Urothelium cell line (cell line): ENCODE results near the gene SIK3.

Experiments
- DNase-seq: peaks from one replicate; pipeline ENCODE4 v3.0.0; 2011; ENCODE audit warnings: low spot score, mixed read lengths
- FAIRE-seq: peaks from 2 replicates; lab custom pipeline; 2011; peaks lifted over from hg19 to GRCh38; lab: Jason Lieb, UNC

The SIK3 gene

GRCh38 chr11:116876656-116877055 lies 221.6 kb downstream of the SIK3 start:
- FAIRE-seq (no peak), DNase-seq (no peak)

GRCh38 chr11:116875194-116875593 lies 223.0 kb downstream of the SIK3 start:
- FAIRE-seq = no peak
- no peak for DNase-seq

- DNase-seq (no peak), FAIRE-seq (no peak)
Measured at GRCh38 chr11:116874251-116874650, 224.0 kb downstream of the SIK3 start.

DNA sequence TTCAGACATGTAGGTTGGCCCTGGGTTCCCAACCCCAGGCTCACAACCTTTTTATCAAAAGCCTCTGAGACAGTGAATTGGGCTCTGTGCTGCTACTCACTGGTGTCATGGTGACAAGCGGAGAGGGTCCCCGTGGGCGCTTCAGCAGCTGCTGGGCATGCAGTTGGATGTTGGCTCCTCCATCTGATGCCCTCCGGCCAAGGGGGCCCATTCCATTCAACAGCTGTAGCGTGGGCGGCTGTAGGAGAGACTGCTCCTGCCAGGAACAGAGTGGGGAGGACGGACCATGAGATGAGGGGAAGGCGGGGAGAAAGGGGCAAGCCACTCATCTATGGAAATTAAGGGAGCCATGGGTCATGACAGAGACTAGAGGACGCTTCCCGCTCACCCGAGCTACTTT lies 224.8 kb downstream of the SIK3 start:
- no peak for DNase-seq
- no peak for FAIRE-seq

GRCh38 chr11:116871248-116871647 lies 227.0 kb downstream of the SIK3 start:
- FAIRE-seq = no peak

GRCh38 chr11:116870054-116870453 lies 228.2 kb downstream of the SIK3 start:
- DNase-seq (no peak), FAIRE-seq (no peak)

More at GRCh38 chr11:116871248-116871647, 227.0 kb downstream of the SIK3 start:
- DNase-seq = peak; percentile 21

- FAIRE-seq (no peak), DNase-seq (no peak)
Measured at GRCh38 chr11:116869610-116870009, 228.6 kb downstream of the SIK3 start.

DNA sequence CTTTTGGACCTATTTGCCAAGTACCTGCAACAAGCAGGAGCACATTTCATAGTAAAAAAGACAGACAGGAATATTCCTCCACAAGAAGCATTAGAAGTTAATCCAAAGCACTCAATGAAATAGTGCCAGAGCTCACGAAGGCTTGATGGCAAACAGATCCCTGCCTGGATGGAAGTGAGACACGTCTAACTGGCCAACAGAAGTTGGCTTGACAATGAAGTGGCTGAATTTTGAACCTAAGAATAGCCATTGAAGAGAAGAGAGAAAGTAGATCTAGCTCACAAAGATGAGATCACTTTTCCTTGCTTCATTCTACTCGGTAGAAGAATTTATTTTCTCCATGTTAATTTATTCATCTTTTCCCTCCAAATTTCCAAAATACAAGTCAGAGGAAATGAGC lies 230.2 kb downstream of the SIK3 start:
- no peak for FAIRE-seq

DNA sequence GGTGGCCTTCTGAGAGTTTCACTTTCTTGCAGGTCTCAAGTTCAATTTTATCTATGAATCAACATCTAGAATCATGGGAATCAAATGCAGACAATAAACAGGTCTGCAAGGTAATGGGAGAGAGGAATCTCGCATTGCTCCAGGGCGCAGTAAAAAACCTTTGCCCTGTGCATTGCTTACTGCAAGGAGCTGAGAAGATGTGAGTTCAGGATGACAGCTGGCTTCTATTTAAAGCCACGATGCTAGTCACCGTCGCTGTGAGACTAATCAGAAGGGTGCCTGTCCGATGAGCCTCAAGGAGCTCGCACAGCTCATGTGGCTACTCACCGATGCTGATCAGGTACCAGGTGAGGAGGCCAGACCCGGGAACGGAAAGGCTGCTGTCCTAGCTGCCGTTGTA lies 230.6 kb downstream of the SIK3 start:
- DNase-seq (no peak), FAIRE-seq (no peak)

More for the DNA sequence above, 230.2 kb downstream of the SIK3 start:
- DNase-seq = no peak

DNA sequence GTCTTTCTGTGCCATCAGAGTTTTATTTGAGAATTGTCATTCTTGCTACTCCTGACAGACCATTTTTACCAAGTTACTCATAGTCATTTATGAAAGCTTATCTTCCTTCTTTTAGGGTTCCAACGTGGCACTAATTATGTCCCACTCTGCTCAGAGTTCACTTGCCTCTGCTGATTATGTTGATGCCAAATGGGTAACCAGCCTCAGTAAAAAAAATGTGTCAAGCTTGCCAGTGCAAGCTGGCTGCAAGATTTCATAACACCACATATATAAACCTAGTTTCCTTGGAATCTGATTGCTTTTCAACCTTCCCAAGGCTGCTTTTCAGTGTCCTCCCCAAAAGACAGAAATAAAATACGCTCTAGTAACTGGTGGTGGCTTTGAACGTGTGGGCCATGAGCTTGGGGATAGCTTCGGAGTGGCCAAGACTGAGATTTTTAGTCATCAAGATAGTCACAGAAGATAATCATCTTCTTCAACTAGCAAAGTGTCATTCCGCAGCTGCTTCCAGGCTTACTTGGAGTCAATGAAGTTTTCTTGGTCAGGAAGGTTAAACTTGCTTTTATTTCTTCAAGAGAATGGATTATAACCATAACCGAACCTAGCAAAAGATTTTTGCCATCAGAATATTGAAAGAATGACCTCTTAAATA lies 231.3 kb downstream of the SIK3 start:
- no peak for DNase-seq
- no peak for FAIRE-seq

- no peak for DNase-seq
- no peak for FAIRE-seq
Measured at GRCh38 chr11:116865696-116866095, 232.5 kb downstream of the SIK3 start.

GRCh38 chr11:116864531-116864930 lies 233.7 kb downstream of the SIK3 start:
- DNase-seq (no peak), FAIRE-seq (no peak)

DNA sequence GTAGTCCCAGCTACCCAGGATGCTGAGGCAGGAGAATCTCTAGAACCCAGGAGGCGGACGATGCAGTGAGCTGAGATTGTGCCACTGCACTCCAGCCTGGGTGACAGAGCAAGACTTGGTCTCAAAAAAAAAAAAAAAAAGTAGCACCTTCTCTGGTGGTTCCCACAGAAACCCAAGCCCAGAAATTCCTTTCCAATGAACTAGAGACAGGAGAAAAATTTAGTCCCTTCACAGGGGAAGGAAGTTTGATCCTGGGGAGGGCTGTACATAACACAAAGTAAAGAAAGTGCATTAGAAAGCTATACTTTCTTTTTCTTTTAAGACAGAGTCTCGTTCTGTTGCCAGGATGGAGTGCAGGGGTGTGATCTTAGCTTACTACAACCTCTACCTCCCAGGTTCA lies 235.3 kb downstream of the SIK3 start:
- DNase-seq (no peak), FAIRE-seq (no peak)

DNA sequence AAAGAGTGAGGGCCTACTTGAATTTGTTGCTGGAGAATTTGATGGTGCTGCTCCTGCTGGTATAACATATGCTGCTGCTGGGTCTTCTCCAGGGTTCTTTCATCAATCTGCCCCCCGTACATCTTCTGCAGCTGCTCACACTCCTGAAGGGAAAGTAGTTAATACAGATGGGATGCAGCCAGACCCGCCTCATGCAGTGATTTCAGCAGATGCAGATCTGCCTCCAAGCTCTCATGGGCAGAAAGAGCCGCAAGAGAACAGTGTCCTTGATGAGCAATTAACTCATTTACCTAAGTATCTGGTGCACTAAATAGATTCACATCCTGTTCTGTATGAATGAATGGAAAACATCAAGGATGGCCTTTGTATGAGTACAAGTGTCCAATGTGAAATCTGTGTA lies 236.0 kb downstream of the SIK3 start:
- DNase-seq (no peak), FAIRE-seq (no peak)

DNA sequence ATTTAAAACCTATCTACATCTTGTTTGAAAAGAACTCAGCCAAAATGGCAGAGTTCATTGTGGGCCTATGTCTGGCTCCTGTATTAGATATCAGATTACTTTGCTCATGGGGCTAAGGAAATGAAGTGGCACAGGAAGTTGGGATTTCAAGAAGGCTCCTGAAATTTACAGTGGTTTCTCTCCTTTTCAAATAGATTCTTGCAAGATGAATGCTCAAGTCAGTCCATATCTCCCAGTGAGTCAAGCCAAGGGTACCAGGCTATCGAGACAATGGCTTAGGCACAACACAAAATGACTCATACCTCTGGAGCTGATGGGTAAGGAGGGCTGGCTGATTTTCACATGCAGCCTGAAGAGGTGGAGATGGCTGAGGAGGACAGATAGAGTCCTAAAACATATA lies 236.7 kb downstream of the SIK3 start:
- FAIRE-seq = no peak
- no peak for DNase-seq

- no peak for FAIRE-seq
- no peak for DNase-seq
Measured at GRCh38 chr11:116860303-116860702, 237.9 kb downstream of the SIK3 start.

DNA sequence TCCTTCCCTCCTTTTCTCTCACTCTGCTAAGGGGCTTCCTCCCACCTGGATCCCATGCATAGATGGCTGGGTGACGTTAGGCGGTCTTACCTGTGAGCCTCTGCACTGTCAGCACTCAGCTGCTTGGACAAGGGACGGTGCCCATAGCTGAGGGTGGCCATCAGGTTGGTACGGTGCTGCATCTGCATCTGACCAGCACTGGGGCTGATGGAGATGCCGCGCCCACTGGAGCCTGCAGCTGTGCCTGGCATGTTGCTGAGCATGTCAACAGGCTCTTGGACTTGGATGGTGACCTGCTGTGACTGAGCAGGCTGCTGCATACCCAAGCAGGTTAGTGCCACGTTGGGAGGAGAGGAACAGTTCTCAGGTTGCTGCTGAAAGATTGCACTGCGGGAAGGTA lies 239.1 kb downstream of the SIK3 start:
- no peak for DNase-seq
- FAIRE-seq = no peak

DNA sequence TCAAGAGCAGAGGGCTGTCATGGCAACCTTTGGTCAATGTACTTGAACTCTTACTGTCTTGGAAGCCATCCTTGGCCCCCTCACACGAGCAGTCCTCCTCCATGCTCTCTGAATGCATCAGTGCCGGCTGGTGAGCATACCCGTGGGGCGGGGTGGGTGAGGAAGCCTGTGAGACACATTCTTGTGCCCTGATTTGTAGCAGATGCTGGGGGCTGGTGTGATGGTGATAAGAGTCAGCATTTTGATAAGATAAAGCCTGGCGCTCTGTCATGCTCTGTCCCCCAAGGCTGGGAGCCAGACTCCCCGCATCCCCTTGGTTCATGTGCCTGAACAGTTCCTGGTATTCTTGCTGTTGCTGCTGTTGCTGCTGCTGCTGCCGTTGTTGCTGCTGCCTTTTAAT lies 240.3 kb downstream of the SIK3 start:
- DNase-seq (no peak), FAIRE-seq (no peak)

- DNase-seq = no peak
- FAIRE-seq = no peak
Measured at GRCh38 chr11:116857316-116857715, 240.9 kb downstream of the SIK3 start.

DNA sequence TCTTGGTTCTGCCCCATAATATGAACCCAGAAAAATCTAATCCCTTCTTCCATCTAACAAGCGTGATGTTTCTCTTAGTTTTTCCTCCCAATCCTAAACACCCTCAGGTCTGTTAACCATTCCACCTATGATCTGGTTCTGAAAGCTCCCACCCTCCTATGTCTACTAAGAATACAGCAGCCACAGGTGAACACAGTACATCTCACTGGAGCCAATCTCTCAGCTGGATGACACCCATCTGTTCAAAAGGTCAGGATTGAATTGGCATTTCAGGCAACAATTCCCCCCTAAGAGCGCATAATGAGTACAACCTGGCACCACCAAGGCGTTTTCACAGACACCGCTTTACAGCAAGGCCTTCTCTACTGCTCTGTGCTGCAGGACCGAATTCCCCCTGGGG lies 241.8 kb downstream of the SIK3 start:
- FAIRE-seq = no peak

GRCh38 chr11:116855413-116855812 lies 242.8 kb downstream of the SIK3 start:
- no peak for FAIRE-seq

More for the DNA sequence above, 241.8 kb downstream of the SIK3 start:
- no peak for DNase-seq

DNA sequence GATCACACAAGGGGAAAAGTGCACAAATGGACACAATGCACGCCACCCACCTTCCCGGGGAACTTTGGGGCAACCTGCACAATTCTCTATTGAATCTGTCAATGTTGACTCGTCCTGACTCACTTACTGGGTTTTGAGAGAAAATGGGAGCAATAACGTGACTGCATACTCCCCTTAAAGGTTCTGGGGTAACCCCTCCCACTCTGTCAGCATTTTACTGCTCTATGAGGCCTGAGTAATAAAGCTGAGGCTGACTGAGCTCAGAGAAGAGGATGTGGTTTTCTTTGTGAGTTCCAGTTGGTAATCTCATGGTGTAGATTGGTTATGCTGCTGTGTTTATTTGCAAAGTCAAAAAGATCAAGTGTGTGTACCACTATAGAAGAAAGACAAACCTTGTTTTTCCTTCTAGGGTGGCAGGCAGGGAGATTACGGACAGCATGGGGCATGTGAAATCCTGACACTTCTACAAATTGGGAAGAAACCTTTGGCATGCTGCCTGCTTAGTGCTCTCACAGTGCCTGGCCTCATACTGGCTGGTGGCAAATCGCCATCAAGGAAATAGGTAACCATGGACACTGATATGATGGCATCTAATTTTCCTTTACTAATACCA lies 244.7 kb downstream of the SIK3 start:
- FAIRE-seq (no peak), DNase-seq (peak; percentile 21)

More at GRCh38 chr11:116855413-116855812, 242.8 kb downstream of the SIK3 start:
- DNase-seq = no peak
